Measurements from ENCODE around the gene KATNA1.

The KATNA1 gene

GRCh38 chr6:149565527-149566409, 82.7 kb downstream of the KATNA1 start, which contains the start of gene GINM1:
GINM1 (plus strand) TSS chr6:149566375; CDS start chr6:149566415, 40 bp downstream.
- H3K4me3 ChIP-seq (ENCODE audit: low read length): peak within 1 kb of the TSS; percentile 97
- H4K20me1 ChIP-seq (ENCODE audit: control insufficient read depth, insufficient read depth, low read depth, low read length): peaks cover 11% of the 10 kb centered on the region; the same call in 1 of the 2 replicates
- peaks cover 13% of the 10 kb centered on the region for H3F3A ChIP-seq (ENCODE audit: control insufficient read depth, insufficient read depth)
- peaks cover 22% of the 10 kb centered on the region for H3K4me1 ChIP-seq (ENCODE audit: control insufficient read depth, low read length)
- H3K36me3 ChIP-seq (ENCODE audit: control insufficient read depth, low read length): peaks cover 14% of the 10 kb centered on the region
- TF ChIP-seq, protein P1, sequence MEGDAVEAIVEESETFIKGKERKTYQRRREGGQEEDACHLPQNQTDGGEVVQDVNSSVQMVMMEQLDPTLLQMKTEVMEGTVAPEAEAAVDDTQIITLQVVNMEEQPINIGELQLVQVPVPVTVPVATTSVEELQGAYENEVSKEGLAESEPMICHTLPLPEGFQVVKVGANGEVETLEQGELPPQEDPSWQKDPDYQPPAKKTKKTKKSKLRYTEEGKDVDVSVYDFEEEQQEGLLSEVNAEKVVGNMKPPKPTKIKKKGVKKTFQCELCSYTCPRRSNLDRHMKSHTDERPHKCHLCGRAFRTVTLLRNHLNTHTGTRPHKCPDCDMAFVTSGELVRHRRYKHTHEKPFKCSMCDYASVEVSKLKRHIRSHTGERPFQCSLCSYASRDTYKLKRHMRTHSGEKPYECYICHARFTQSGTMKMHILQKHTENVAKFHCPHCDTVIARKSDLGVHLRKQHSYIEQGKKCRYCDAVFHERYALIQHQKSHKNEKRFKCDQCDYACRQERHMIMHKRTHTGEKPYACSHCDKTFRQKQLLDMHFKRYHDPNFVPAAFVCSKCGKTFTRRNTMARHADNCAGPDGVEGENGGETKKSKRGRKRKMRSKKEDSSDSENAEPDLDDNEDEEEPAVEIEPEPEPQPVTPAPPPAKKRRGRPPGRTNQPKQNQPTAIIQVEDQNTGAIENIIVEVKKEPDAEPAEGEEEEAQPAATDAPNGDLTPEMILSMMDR (IDR thresholded peaks at IDR 0.05; ENCODE audit: low read depth, low read length, poor library complexity, severe bottlenecking): peak; percentile 83
- TF ChIP-seq EZH2phosphoT487 (IDR thresholded peaks at IDR 0.05; ENCODE audit: borderline replicate concordance, low read length): no peak
- H3K27ac ChIP-seq (ENCODE audit: low read depth, low read length): peak within 1 kb of the TSS; percentile 78
- H3K9me2 ChIP-seq (replicated peaks; ENCODE audit: control insufficient read depth, low read length): no peaks in the 10 kb centered on the region
- peaks cover 41% of the 10 kb centered on the region for H3K79me2 ChIP-seq (ENCODE audit: control insufficient read depth, low read length)
- H3K4me2 ChIP-seq (ENCODE audit: low read length): peak within 1 kb of the TSS; percentile 84
- no peaks in the 10 kb centered on the region for H3K9me3 ChIP-seq (ENCODE audit: control insufficient read depth, insufficient read depth, low read length)
- H3K27me3 ChIP-seq (ENCODE audit: control insufficient read depth, low read length): 0 out of 2 replicates have a peak, but pooled peaks cover 1% of the 10 kb centered on the region

DNA sequence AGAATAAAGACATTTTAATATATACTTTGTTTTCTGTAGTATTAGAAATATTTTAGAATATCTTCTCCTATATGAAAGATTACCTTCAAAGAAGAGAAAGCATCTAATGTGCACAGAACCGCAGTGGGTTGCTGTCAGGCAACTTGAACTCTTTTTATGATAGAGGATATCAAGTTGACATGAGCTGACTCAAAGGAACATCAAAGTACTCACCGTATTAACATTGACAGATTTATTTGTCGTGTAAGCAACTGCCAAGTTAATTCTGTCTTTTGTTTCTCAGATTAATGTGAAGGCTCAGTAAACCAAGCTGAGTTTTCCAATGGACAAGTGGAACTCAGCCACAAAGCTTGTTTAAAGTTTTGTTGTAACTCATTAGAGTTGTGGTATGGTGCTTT, 84.6 kb downstream of the KATNA1 start:
- no peak overlapping the region for H3K4me2 ChIP-seq (ENCODE audit: low read length)
- TF ChIP-seq, protein P1 (IDR thresholded peaks at IDR 0.05; ENCODE audit: low read depth, low read length, poor library complexity, severe bottlenecking): no peak
- no peak for TF ChIP-seq EZH2phosphoT487 (IDR thresholded peaks at IDR 0.05; ENCODE audit: borderline replicate concordance, low read length)
- H3K4me1 ChIP-seq (ENCODE audit: control insufficient read depth, low read length): peaks cover 22% of the 10 kb centered on the region
- H3K27me3 ChIP-seq (ENCODE audit: control insufficient read depth, low read length): peaks cover 17% of the 10 kb centered on the region
- peaks cover 14% of the 10 kb centered on the region for H3K36me3 ChIP-seq (ENCODE audit: control insufficient read depth, low read length)
- H3F3A ChIP-seq (ENCODE audit: control insufficient read depth, insufficient read depth): peaks cover 16% of the 10 kb centered on the region
- H3K9me3 ChIP-seq (ENCODE audit: control insufficient read depth, insufficient read depth, low read length): no peaks in the 10 kb centered on the region
- H3K27ac ChIP-seq (ENCODE audit: low read depth, low read length): no peak overlapping the region
- peaks cover 26% of the 10 kb centered on the region for H3K79me2 ChIP-seq (ENCODE audit: control insufficient read depth, low read length)
- no peak overlapping the region for H3K4me3 ChIP-seq (ENCODE audit: low read length)
- H4K20me1 ChIP-seq (ENCODE audit: control insufficient read depth, insufficient read depth, low read depth, low read length): peaks cover 7% of the 10 kb centered on the region; the same call in 1 of the 2 replicates
- no peaks in the 10 kb centered on the region for H3K9me2 ChIP-seq (replicated peaks; ENCODE audit: control insufficient read depth, low read length)

DNA sequence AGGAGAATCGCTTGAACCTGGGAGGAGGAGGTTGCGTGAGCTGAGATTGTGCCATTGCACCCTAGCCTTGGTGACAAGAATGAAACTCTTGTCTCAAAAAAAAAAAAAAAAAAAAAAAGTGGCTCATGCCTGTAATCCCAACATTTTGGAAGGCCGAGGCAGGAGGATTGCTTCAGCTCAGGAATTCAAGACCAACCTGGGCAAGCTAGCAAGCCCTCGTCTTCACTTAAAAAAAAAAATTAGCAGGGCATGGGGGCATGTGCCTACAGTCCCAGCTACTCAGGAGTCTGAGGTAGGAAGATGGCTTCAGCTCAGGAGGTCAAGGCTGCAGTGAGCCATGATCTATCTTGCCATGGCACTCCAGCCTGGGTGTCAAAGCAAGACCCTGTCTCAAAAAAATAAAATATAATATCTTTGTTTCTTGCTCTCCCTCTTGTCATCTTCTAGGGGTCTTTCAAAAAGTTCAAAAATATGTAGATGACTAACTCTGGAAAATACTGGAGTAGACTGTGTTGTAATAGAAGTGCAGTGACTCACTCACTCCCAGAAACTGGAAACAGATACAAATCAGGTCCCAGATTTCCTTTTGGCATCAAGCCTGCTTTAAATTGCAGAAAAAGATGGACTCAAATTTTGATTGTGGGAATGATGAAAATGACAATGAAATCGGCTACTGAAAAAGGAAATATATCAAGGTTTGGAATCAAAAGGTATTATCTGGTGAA, 85.1 kb downstream of the KATNA1 start:
- Histone ChIP-seq H3K4me3 (ENCODE audit: low read length) (no peak overlapping the region), H3K9me3 (ENCODE audit: control insufficient read depth, insufficient read depth, low read length) (no peaks in the 10 kb centered on the region), H3K4me1 (ENCODE audit: control insufficient read depth, low read length) (peaks cover 22% of the 10 kb centered on the region), H4K20me1 (ENCODE audit: control insufficient read depth, insufficient read depth, low read depth, low read length) (peaks cover 7% of the 10 kb centered on the region; the same call in 1 of the 2 replicates), H3K4me2 (ENCODE audit: low read length) (no peak overlapping the region), H3K27ac (ENCODE audit: low read depth, low read length) (no peak overlapping the region), H3K27me3 (ENCODE audit: control insufficient read depth, low read length) (peaks cover 18% of the 10 kb centered on the region), H3K9me2 (replicated peaks; ENCODE audit: control insufficient read depth, low read length) (no peaks in the 10 kb centered on the region), H3K36me3 (ENCODE audit: control insufficient read depth, low read length) (peaks cover 14% of the 10 kb centered on the region), H3K79me2 (ENCODE audit: control insufficient read depth, low read length) (peaks cover 22% of the 10 kb centered on the region), H3F3A (ENCODE audit: control insufficient read depth, insufficient read depth) (peaks cover 16% of the 10 kb centered on the region)
- TF ChIP-seq, protein P1 (IDR thresholded peaks at IDR 0.05; ENCODE audit: low read depth, low read length, poor library complexity, severe bottlenecking): no peak
- no peak for TF ChIP-seq EZH2phosphoT487 (IDR thresholded peaks at IDR 0.05; ENCODE audit: borderline replicate concordance, low read length)
